ENCODE measurements around the gene PIP. TPM values are rescaled to one million over a fixed set of nuclear protein-coding genes. Genes with fewer than 3 reads are reported as not detected.

The PIP gene, protein sequence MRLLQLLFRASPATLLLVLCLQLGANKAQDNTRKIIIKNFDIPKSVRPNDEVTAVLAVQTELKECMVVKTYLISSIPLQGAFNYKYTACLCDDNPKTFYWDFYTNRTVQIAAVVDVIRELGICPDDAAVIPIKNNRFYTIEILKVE
- total RNA-seq (2021; fragmentation: NEBNext Ultra II Directional; extraction: Animal tissue kit (Norgen Biotek cat#: 25700)): not detected in 2 replicates
- polyA plus RNA-seq (2011; rRNA removed): not detected in 2 replicates
- not detected for polyA plus RNA-seq (2011; cell fraction: cytosol; rRNA removed)
- not detected for polyA plus RNA-seq (2011; cell fraction: nucleus; rRNA removed)
- polyA plus RNA-seq (2012, experiment 1 of 2): not detected in 4 replicates
- polyA plus RNA-seq (2012, experiment 2 of 2): not detected
- polyA plus RNA-seq (2013, experiment 1 of 2): not detected
- not detected for polyA plus RNA-seq (2013, experiment 2 of 2)
- not detected in 2 replicates for polyA minus RNA-seq (2011; rRNA and poly(A)+ RNA removed)
- not detected for polyA minus RNA-seq (2011; cell fraction: cytosol; rRNA and poly(A)+ RNA removed)
- not detected for polyA minus RNA-seq (2011; cell fraction: nucleus; rRNA and poly(A)+ RNA removed)
- long read RNA-seq, experiment 1: 0 reads
- long read RNA-seq, experiment 2: 0 reads

DNA sequence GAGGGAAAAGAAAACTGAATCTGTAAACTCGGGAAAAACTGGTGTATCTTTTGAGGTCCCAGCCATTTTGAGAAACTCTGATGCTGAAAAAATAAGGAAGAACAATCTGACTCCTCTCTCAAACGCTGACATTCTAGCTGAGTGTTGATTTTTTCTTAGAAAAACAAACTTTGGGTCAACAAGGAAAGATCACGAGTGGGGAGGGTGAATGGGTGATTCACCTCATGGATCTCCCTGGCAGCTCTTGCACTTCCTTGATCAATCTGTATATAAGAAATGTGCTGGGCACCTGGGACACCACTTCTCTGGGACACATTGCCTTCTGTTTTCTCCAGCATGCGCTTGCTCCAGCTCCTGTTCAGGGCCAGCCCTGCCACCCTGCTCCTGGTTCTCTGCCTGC is at the start of gene PIP:
PIP (plus strand) TSS at position 297 of the 400 bp plus-strand sequence; CDS start at position 337, 40 bp downstream.
- Histone ChIP-seq H3K23me2 (ENCODE audit: low read depth, low read length) (no peaks in the 10 kb centered on the region), H3K4me1 (replicated peaks in 1 of 4; ENCODE audit: control insufficient read depth in 3 of 4, insufficient read depth in 4 of 4, low read length in 3 of 4) (no peaks in the 10 kb centered on the region), H4K91ac (replicated peaks; ENCODE audit: insufficient read length, low read length) (no peak within 1 kb of the TSS), H4K5ac (ENCODE audit: insufficient read length, low read depth, low read length) (no peak within 1 kb of the TSS), H2BK15ac (ENCODE audit: low read length) (no peak within 1 kb of the TSS), H4K8ac (ENCODE audit: extremely low read depth, insufficient read depth, low read length) (no peak within 1 kb of the TSS), H3K56ac (replicated peaks; ENCODE audit: insufficient read length, low read depth, low read length) (no peak within 1 kb of the TSS), H2BK12ac (ENCODE audit: low read depth, low read length) (no peak within 1 kb of the TSS), H2BK120ac (replicated peaks; ENCODE audit: low read depth, low read length) (no peak within 1 kb of the TSS), H3K79me1 (ENCODE audit: low read depth, low read length) (no peaks in the 10 kb centered on the region), H3K4me3 (ENCODE audit: extremely low read depth in 1 of 4, insufficient read depth in 2 of 4, low read depth in 3 of 4, low read length in 4 of 4) (no peak within 1 kb of the TSS), H2BK5ac (ENCODE audit: low read depth, low read length) (no peak within 1 kb of the TSS), H2AFZ (ENCODE audit: low read length) (no peak within 1 kb of the TSS), H3K36me3 (ENCODE audit: control insufficient read depth in 2 of 4, insufficient read depth in 4 of 4, low read length in 3 of 4) (no peaks in the 10 kb centered on the region), H3K9ac (replicated peaks in 1 of 4; ENCODE audit: extremely low read depth in 1 of 4, low read depth in 3 of 4, low read length in 3 of 4) (no peak within 1 kb of the TSS), H2AK5ac (ENCODE audit: low read depth, low read length) (no peak within 1 kb of the TSS), H3K18ac (ENCODE audit: extremely low read depth, low read length) (no peak within 1 kb of the TSS), H3K27me3 (replicated peaks in 1 of 4; ENCODE audit: control insufficient read depth in 3 of 4, extremely low read depth in 1 of 4, insufficient read depth in 3 of 4, low read length in 3 of 4) (no peaks in the 10 kb centered on the region; a peak in 1 of 7 replicates), H3K4me2 (ENCODE audit: insufficient read depth in 1 of 2, low read depth in 2 of 2, low read length in 2 of 2) (no peak within 1 kb of the TSS), H4K20me1 (replicated peaks in 1 of 2; ENCODE audit: control insufficient read depth in 1 of 2, insufficient read depth in 2 of 2, low read length in 2 of 2) (no peaks in the 10 kb centered on the region), H3K14ac (ENCODE audit: insufficient read length) (no peak within 1 kb of the TSS), H3K27ac (ENCODE audit: low read depth, low read length) (no peak within 1 kb of the TSS), H2BK20ac (ENCODE audit: low read length) (no peak within 1 kb of the TSS), H3K79me2 (ENCODE audit: control insufficient read depth in 1 of 2, insufficient read depth in 2 of 2, low read length in 2 of 2) (no peaks in the 10 kb centered on the region), H3K23ac (ENCODE audit: insufficient read length) (no peak within 1 kb of the TSS), H3K9me3 (ENCODE audit: insufficient read depth in 2 of 2, low read depth in 1 of 2, low read length in 1 of 2) (no peaks in the 10 kb centered on the region), H3K4ac (replicated peaks; ENCODE audit: insufficient read length, low read depth, low read length) (no peak within 1 kb of the TSS)
- 68% methylated on average over 4 of the region's 4 CpGs; no CpG with 5 or more reads in 1 of the 2 experiments for WGBS, 2 experiments (ENCODE audit: extremely low coverage in 1 of 2, insufficient coverage in 1 of 2, insufficient read length in 1 of 2, insufficient replicate concordance in 2 of 2, low coverage in 1 of 2, low lambda C conversion rate in 2 of 2, missing lambda C conversion rate in 1 of 2)
- DNase-seq (ENCODE audit: low read depth in 1 of 2, low spot score in 2 of 2) (no peak), FAIRE-seq (no peak)
- ChIA-PET CTCF (ENCODE audit: partially characterized antibody) (interaction anchor here (1.0 to 2.2 kb wide), 3 partner anchors 83 to 206 kb away, joined by 4 to 6 read pairs (median 4); no protein-coding TSS in a partner anchor), POLR2A (ENCODE audit: partially characterized antibody) (no interaction called here)
- TF ChIP-seq SIRT6 (IDR thresholded peaks at IDR 0.05; ENCODE audit: low read length): no peak

Data from H1 (cell line).